WTC11 (cell line): ENCODE results near the gene ZNF792. TPM values are rescaled to one million over a fixed set of nuclear protein-coding genes. Genes with fewer than 3 reads are reported as not detected.

Experiments
- ATAC-seq: fragments of 200-7000 bp; cut with Tn5 transposase; 2 replicates; pipeline ENCODE4 v1.10.0; 2021; ENCODE audit warnings: mild to moderate bottlenecking, moderate library complexity
- CTCF ChIA-PET: fragments of 300-600 bp; sonication (Branson Sonifier 250); formaldehyde crosslinking; loops from one replicate; lab custom pipeline; 2021; ENCODE audit warnings: antibody characterized with exemption; lab: Charles Lee
- POLR2A ChIA-PET: fragments of 350-600 bp; sonication (Branson Sonifier 250); formaldehyde crosslinking; loops from one replicate; lab custom pipeline; 2021; ENCODE audit warnings: antibody characterized with exemption; lab: Charles Lee
- DNase-seq: peaks from one replicate; pipeline ENCODE4 v3.0.0; 2021; ENCODE audit warnings: low spot score
- H3K27ac Mint-ChIP-seq: 2 replicates; pipeline ENCODE4 v1.8.0; 2021; ENCODE audit warnings: mixed read lengths
- H3K27me3 Mint-ChIP-seq: 2 replicates; pipeline ENCODE4 v1.8.0; 2021; ENCODE audit warnings: low read depth, mild to moderate bottlenecking, moderate library complexity, mixed read lengths
- H3K36me3 Mint-ChIP-seq: 2 replicates; pipeline ENCODE4 v1.8.0; 2021; ENCODE audit warnings: mixed read lengths
- H3K4me1 Mint-ChIP-seq: 2 replicates; pipeline ENCODE4 v1.8.0; 2022; ENCODE audit warnings: mixed read lengths
- H3K4me3 Mint-ChIP-seq: 2 replicates; pipeline ENCODE4 v1.8.0; 2021; ENCODE audit warnings: mild to moderate bottlenecking, moderate library complexity, mixed read lengths
- H3K9me3 Mint-ChIP-seq: 2 replicates; pipeline ENCODE4 v1.8.0; 2021; ENCODE audit warnings: mixed read lengths
- EMX1 ChIP-seq: fragments of 250-450 bp; sonication (Bioruptor Pico); IDR thresholded peaks from 2 replicates; pipeline ENCODE4 v1.8.0; 2021; ENCODE audit warnings: mild to moderate bottlenecking
- ETV6 ChIP-seq: sonication (generic); formaldehyde crosslinking; IDR thresholded peaks from 2 replicates; pipeline ENCODE4 v1.8.1; 2022; ENCODE audit warnings: mild to moderate bottlenecking, missing genetic modification reagents
- FOXK1 ChIP-seq: sonication (generic); formaldehyde crosslinking; IDR thresholded peaks from 2 replicates; pipeline ENCODE4 v1.8.0; 2022; ENCODE audit warnings: mild to moderate bottlenecking, moderate library complexity, missing genetic modification reagents
- FOXP1 ChIP-seq: sonication (generic); formaldehyde crosslinking; IDR thresholded peaks from 2 replicates; pipeline ENCODE4 v1.8.0; 2022; ENCODE audit warnings: missing genetic modification reagents, mild to moderate bottlenecking, moderate library complexity, borderline replicate concordance
- GRHL2 ChIP-seq: fragments of 250-450 bp; sonication (Bioruptor Pico); IDR thresholded peaks from 2 replicates; pipeline ENCODE4 v1.8.0; 2022; ENCODE audit warnings: mild to moderate bottlenecking, moderate library complexity; ENCODE audit not compliant: insufficient replicate concordance, severe bottlenecking
- MXD4 ChIP-seq: fragments of 250-450 bp; sonication (Bioruptor Pico); IDR thresholded peaks from 2 replicates; pipeline ENCODE4 v1.8.0; 2021; ENCODE audit warnings: mild to moderate bottlenecking, moderate library complexity, borderline replicate concordance
- PRRX2 ChIP-seq: fragments of 250-450 bp; sonication (Bioruptor Pico); IDR thresholded peaks from 2 replicates; pipeline ENCODE4 v1.8.0; 2021; ENCODE audit warnings: mild to moderate bottlenecking
- RORB ChIP-seq: fragments of 250-450 bp; sonication (Bioruptor Pico); IDR thresholded peaks from 2 replicates; pipeline ENCODE4 v1.9.0; 2021; ENCODE audit warnings: mild to moderate bottlenecking
- SMAD3 ChIP-seq: sonication (generic); formaldehyde crosslinking; IDR thresholded peaks from 2 replicates; pipeline ENCODE4 v1.8.0; 2022; ENCODE audit warnings: missing genetic modification reagents, mild to moderate bottlenecking, borderline replicate concordance
- SOX15 ChIP-seq: fragments of 250-450 bp; sonication (Bioruptor Pico); IDR thresholded peaks from 2 replicates; pipeline ENCODE4 v1.9.0; 2021; ENCODE audit warnings: mild to moderate bottlenecking
- SP1 ChIP-seq: sonication (generic); formaldehyde crosslinking; conservative IDR thresholded peaks from 2 replicates; pipeline ENCODE4 v1.8.1; 2022; ENCODE audit warnings: missing genetic modification reagents
- TEAD4 ChIP-seq: sonication (generic); formaldehyde crosslinking; IDR thresholded peaks from 2 replicates; pipeline ENCODE4 v1.8.0; 2022; ENCODE audit warnings: mild to moderate bottlenecking, missing genetic modification reagents
- ZNF121 ChIP-seq: sonication (generic); formaldehyde crosslinking; IDR thresholded peaks from 2 replicates; pipeline ENCODE4 v1.8.0; 2023; ENCODE audit warnings: missing genetic modification reagents
- ZNF263 ChIP-seq: sonication (generic); formaldehyde crosslinking; IDR thresholded peaks from 2 replicates; pipeline ENCODE4 v1.8.1; 2022; ENCODE audit warnings: low read depth, mild to moderate bottlenecking, moderate library complexity, missing genetic modification reagents
- total RNA-seq: library from RNA; stranded (reverse); gene quantifications from 3 replicates; pipeline ENCODE4 v1.2.3, GENCODE V29; 2021
- TF ChIP-seq, protein P1 (sequence below): sonication (generic); formaldehyde crosslinking; IDR thresholded peaks from 2 replicates; pipeline ENCODE4 v1.8.0; 2023; ENCODE audit warnings: missing genetic modification reagents
- TF ChIP-seq, protein P2 (sequence below): fragments of 200-600 bp; IDR thresholded peaks from 2 replicates; pipeline ENCODE4 v1.8.0; 2022; ENCODE audit warnings: antibody characterized with exemption
- TF ChIP-seq, protein P3 (sequence below): fragments of 250-450 bp; sonication (Bioruptor Pico); IDR thresholded peaks from 2 replicates; pipeline ENCODE4 v1.9.0; 2021; ENCODE audit warnings: mild to moderate bottlenecking, borderline replicate concordance
- TF ChIP-seq, protein P4 (sequence below): sonication (generic); formaldehyde crosslinking; IDR thresholded peaks from 2 replicates; pipeline ENCODE4 v1.8.0; 2023; ENCODE audit warnings: missing genetic modification reagents, mild to moderate bottlenecking, borderline replicate concordance
- TF ChIP-seq, protein P5 (sequence below): sonication (generic); formaldehyde crosslinking; IDR thresholded peaks from 2 replicates; pipeline ENCODE4 v1.8.1; 2023; ENCODE audit warnings: mild to moderate bottlenecking, missing genetic modification reagents, moderate library complexity

The ZNF792 gene
- total RNA-seq, 1 experiment from 2014 or later = 12.9 TPM

DNA sequence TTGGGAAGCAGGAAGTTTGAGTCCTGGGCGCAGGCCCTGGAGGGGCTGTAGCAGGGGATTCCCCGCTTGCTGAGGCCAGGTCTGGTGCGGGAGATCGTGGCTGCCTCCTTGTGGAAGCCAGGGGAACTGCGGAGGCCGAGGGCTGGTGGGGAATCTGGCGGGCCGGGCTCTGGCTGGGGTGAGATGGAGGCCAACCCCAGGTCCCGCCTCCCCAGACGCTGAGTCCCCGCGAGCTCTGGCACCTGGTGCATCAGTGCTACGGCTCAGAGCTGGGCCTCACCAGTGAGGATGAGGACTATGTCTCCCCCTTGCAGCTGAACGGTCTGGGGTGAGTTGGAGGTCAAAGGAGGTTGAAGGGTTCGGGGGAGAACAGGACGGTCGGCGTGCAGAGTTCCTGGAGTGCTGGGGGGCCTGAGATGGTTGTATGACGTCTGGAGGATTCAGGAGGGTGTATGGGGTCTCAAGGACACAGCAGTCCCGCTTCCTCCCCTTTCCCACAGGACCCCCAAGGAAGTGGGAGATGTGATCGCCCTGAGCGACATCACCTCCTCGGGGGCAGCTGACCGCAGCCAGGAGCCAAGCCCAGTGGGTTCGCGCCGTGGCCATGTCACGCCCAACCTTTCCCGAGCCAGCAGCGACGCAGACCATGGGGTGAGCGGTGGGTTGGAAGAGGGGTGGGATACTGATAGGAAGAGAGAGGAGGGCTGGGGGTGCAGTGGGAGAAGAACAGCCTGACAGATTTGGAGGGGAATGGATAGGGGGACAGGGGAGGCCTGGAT is 49.2 kb upstream of the ZNF792 start:
- TF ChIP-seq FOXP1 (0 out of 2 replicates have a peak, but pooled peaks have one; percentile 18), ETV6 (CRISPR knock-in tag) (peak; percentile 30; the same call in 1 of the 2 replicates), ZNF121 (CRISPR knock-in tag) (0 out of 2 replicates have a peak, but pooled peaks have one; percentile 36), MXD4 (CRISPR knock-in tag) (no peak), PRRX2 (CRISPR knock-in tag) (peak; percentile 57; the same call in 1 of the 2 replicates), EMX1 (CRISPR knock-in tag) (0 out of 2 replicates have a peak, but pooled peaks have one; percentile 59), FOXK1 (CRISPR knock-in tag) (no peak), RORB (no peak)
- TF ChIP-seq, protein P1, sequence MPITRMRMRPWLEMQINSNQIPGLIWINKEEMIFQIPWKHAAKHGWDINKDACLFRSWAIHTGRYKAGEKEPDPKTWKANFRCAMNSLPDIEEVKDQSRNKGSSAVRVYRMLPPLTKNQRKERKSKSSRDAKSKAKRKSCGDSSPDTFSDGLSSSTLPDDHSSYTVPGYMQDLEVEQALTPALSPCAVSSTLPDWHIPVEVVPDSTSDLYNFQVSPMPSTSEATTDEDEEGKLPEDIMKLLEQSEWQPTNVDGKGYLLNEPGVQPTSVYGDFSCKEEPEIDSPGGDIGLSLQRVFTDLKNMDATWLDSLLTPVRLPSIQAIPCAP (CRISPR knock-in tag) = peak; percentile 21; the same call in 1 of the 2 replicates
- TF ChIP-seq, protein P2, sequence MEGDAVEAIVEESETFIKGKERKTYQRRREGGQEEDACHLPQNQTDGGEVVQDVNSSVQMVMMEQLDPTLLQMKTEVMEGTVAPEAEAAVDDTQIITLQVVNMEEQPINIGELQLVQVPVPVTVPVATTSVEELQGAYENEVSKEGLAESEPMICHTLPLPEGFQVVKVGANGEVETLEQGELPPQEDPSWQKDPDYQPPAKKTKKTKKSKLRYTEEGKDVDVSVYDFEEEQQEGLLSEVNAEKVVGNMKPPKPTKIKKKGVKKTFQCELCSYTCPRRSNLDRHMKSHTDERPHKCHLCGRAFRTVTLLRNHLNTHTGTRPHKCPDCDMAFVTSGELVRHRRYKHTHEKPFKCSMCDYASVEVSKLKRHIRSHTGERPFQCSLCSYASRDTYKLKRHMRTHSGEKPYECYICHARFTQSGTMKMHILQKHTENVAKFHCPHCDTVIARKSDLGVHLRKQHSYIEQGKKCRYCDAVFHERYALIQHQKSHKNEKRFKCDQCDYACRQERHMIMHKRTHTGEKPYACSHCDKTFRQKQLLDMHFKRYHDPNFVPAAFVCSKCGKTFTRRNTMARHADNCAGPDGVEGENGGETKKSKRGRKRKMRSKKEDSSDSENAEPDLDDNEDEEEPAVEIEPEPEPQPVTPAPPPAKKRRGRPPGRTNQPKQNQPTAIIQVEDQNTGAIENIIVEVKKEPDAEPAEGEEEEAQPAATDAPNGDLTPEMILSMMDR = peak; percentile 98
- ATAC-seq = peak; percentile 81
- ChIA-PET POLR2A (interaction anchor here (1.7 kb wide), 1 partner anchor 10 kb away, joined by 4 read pairs; no protein-coding TSS in a partner anchor), CTCF (interaction anchor here (0.5 to 3.4 kb wide), 13 partner anchors 10 to 175 kb away, joined by 3 to 25 read pairs (median 4); partner anchors contain the start of genes GRAMD1A and ZNF30)
- H3K4me1 Mint-ChIP-seq = peaks cover 11% of the 10 kb centered on the region; the same call in 1 of the 2 replicates
- no peak overlapping the region for H3K4me3 Mint-ChIP-seq
- H3K9me3 Mint-ChIP-seq = no peaks in the 10 kb centered on the region
- H3K27me3 Mint-ChIP-seq = no peaks in the 10 kb centered on the region
- peak overlapping the region; percentile 87; the same call in 1 of the 2 replicates for H3K27ac Mint-ChIP-seq
- H3K36me3 Mint-ChIP-seq = peaks cover 76% of the 10 kb centered on the region
- peak; percentile 89 for DNase-seq

DNA sequence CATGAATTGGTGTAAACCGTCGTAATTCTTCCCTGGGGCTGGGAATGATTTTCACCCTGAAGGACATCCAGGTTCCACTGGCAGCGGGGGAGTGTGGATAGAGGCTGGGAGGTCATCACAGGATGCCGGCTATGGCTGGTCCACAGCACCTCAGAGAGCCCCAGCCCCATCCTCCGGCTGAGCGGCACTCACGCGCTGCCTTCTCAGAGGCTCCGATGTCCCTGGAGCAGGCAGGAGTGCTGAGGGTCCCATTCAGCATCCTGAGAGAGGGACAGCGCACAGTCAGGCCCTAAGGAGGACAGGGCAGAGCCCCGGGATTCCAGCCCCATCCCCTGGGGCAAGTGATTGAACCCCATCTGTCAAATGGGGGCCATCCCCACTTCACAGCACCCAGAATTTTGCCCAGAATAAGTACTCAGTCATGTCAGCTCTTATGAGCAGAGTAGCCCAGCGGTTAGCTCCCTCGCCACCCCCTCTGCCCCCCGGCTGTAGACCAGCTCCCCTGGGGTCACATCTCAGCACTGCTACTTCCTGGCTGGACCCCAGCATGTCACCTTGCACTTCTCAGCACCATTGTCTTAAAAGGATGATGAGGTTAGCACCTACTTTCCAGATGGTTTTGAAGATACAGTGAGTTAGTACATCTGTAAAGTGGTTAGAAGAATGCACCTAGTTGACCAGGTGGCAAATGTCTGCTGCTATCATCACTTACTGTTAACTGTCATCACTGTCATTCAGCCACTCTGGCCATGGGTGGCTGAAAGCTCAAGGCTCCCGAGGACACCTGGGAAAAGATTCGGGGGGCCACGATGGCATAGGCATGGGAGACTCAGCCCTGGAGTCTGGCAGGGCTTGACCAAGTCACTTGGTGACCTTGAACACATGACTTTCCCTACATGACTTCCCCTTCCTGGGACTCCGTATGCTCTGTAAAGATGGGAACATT is 48.0 kb upstream of the ZNF792 start:
- 0 out of 2 replicates have a peak overlapping the region, but pooled peaks have one; percentile 17 for H3K27ac Mint-ChIP-seq
- H3K4me1 Mint-ChIP-seq = peaks cover 12% of the 10 kb centered on the region
- POLR2A ChIA-PET = interaction anchor here (1.7 kb wide), 1 partner anchor 9 kb away, joined by 4 read pairs; no protein-coding TSS in a partner anchor
- ATAC-seq (no peak), DNase-seq (no peak)
- CTCF ChIA-PET = interaction anchor here (0.6 to 3.4 kb wide), 10 partner anchors 8 to 173 kb away, joined by 3 to 25 read pairs (median 3); partner anchors contain the start of gene GRAMD1A
- H3K4me3 Mint-ChIP-seq = no peak overlapping the region
- H3K9me3 Mint-ChIP-seq = no peaks in the 10 kb centered on the region
- H3K27me3 Mint-ChIP-seq = no peaks in the 10 kb centered on the region
- peaks cover 68% of the 10 kb centered on the region for H3K36me3 Mint-ChIP-seq
- TF ChIP-seq, protein P3, sequence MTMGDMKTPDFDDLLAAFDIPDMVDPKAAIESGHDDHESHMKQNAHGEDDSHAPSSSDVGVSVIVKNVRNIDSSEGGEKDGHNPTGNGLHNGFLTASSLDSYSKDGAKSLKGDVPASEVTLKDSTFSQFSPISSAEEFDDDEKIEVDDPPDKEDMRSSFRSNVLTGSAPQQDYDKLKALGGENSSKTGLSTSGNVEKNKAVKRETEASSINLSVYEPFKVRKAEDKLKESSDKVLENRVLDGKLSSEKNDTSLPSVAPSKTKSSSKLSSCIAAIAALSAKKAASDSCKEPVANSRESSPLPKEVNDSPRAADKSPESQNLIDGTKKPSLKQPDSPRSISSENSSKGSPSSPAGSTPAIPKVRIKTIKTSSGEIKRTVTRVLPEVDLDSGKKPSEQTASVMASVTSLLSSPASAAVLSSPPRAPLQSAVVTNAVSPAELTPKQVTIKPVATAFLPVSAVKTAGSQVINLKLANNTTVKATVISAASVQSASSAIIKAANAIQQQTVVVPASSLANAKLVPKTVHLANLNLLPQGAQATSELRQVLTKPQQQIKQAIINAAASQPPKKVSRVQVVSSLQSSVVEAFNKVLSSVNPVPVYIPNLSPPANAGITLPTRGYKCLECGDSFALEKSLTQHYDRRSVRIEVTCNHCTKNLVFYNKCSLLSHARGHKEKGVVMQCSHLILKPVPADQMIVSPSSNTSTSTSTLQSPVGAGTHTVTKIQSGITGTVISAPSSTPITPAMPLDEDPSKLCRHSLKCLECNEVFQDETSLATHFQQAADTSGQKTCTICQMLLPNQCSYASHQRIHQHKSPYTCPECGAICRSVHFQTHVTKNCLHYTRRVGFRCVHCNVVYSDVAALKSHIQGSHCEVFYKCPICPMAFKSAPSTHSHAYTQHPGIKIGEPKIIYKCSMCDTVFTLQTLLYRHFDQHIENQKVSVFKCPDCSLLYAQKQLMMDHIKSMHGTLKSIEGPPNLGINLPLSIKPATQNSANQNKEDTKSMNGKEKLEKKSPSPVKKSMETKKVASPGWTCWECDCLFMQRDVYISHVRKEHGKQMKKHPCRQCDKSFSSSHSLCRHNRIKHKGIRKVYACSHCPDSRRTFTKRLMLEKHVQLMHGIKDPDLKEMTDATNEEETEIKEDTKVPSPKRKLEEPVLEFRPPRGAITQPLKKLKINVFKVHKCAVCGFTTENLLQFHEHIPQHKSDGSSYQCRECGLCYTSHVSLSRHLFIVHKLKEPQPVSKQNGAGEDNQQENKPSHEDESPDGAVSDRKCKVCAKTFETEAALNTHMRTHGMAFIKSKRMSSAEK (CRISPR knock-in tag) = no peak
- TF ChIP-seq SOX15 (CRISPR knock-in tag) (no peak), PRRX2 (CRISPR knock-in tag) (no peak), SMAD3 (CRISPR knock-in tag) (no peak), SP1 (no peak), GRHL2 (no peak), TEAD4 (CRISPR knock-in tag) (no peak), ZNF263 (CRISPR knock-in tag) (no peak)
- TF ChIP-seq, protein P4, sequence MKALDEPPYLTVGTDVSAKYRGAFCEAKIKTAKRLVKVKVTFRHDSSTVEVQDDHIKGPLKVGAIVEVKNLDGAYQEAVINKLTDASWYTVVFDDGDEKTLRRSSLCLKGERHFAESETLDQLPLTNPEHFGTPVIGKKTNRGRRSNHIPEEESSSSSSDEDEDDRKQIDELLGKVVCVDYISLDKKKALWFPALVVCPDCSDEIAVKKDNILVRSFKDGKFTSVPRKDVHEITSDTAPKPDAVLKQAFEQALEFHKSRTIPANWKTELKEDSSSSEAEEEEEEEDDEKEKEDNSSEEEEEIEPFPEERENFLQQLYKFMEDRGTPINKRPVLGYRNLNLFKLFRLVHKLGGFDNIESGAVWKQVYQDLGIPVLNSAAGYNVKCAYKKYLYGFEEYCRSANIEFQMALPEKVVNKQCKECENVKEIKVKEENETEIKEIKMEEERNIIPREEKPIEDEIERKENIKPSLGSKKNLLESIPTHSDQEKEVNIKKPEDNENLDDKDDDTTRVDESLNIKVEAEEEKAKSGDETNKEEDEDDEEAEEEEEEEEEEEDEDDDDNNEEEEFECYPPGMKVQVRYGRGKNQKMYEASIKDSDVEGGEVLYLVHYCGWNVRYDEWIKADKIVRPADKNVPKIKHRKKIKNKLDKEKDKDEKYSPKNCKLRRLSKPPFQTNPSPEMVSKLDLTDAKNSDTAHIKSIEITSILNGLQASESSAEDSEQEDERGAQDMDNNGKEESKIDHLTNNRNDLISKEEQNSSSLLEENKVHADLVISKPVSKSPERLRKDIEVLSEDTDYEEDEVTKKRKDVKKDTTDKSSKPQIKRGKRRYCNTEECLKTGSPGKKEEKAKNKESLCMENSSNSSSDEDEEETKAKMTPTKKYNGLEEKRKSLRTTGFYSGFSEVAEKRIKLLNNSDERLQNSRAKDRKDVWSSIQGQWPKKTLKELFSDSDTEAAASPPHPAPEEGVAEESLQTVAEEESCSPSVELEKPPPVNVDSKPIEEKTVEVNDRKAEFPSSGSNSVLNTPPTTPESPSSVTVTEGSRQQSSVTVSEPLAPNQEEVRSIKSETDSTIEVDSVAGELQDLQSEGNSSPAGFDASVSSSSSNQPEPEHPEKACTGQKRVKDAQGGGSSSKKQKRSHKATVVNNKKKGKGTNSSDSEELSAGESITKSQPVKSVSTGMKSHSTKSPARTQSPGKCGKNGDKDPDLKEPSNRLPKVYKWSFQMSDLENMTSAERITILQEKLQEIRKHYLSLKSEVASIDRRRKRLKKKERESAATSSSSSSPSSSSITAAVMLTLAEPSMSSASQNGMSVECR (CRISPR knock-in tag) = no peak
- TF ChIP-seq, protein P5, sequence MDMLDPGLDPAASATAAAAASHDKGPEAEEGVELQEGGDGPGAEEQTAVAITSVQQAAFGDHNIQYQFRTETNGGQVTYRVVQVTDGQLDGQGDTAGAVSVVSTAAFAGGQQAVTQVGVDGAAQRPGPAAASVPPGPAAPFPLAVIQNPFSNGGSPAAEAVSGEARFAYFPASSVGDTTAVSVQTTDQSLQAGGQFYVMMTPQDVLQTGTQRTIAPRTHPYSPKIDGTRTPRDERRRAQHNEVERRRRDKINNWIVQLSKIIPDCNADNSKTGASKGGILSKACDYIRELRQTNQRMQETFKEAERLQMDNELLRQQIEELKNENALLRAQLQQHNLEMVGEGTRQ (CRISPR knock-in tag) = no peak
